Dedifferentiated amniotic fluid mesenchymal stem cell (primary cell): ENCODE data around the gene FREM1.

Experiments used
- DNase-seq: peaks from one replicate; pipeline ENCODE4 v3.0.0-alpha.2; 2016; ENCODE audit errors: extremely low spot score

Gene FREM1

DNA sequence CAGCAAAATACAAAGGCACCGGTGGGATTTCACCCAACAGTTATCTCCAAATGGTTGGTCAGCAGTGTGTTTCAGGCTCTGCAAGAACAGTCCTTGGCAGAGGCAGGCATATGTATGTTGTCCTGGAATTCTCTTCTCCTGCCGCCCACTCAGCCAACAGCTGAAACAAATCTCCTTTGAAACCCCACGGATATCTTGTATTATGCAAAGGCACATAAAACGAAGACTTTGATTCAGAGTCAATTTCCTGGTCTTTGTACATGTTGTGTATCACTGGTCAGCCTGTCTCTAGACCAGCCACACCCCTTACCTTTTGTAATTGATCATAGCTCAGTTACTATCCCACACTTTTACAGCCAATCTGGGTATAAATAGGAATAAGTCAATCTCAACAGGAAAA lies 29.2 kb downstream of the FREM1 start:
- DNase-seq, result no peak

DNA sequence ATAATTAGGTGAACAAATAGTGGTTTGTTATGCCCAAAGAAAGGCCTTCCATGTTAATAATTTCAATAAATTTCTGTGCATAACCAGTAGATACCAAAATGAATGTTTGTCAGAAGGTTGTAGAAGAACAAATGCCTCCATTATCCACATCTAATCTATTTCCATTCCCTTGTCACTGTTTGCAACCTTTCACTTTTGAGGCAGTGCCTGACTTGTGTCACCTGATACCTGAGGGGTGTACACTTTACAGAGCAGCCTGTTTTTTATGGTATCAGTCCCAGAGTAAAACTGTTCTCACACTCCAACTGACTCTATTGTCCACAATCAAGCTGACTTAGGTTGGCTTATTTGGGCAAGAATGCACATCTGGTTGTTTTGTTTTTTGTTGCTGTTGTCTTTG lies 40.1 kb downstream of the FREM1 start:
- DNase-seq, result no peak

DNA sequence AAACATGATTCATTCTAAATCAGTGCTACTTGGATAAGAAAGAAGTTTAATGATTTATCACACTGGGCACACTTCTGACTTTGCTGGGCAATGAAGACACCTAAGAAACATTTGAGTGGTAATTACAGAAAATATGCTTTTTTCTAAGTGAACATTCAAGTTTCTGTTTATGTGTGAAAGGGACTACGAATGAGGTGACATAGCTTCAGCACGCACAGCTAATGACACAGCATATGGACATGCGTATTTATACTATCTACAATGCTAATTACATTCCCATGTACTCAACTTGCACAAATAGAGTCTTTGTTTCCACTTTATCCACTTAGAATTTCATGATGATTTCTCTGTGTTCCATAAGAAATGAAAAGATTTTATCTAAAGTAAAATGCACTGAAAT lies 40.6 kb downstream of the FREM1 start:
- no peak for DNase-seq

DNA sequence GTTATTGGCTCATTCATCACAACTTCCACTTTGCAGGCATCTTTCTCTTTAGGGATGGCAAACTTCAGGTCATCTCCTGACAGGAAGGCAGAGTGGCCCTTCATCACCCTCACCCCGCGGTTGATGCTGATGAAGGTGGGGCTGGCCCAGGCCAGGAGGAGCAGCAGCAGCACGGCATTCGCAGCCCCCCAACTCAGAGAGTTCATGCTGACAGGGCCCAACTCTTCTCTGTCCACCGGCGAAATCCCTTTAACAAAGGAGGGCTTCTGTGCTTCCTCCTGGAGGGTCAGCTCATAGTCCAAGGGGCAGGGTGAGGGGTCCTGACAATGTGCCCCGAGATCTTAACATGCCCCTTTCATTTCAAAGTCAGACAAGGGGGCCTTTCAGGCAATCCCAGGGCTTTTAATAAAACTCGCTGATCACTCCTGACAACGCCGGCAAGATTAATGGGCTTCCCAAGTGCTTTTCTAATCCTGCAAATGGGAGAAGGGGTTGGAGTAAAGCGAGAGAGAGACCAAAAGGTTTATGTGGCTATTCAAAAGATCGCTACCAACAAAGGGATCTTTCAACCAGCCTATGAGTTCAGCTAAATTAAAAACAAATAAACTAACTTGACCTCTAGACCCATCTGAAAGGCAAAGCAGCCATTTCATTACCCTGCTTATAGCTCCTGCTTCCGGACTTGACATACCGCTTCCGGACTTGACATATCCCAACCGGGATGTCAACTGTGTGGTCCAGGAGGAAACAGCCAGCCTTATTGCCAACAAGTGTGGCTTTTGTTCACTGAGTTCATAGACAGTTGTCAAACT lies 41.2 kb downstream of the FREM1 start:
- DNase-seq, result no peak

DNA sequence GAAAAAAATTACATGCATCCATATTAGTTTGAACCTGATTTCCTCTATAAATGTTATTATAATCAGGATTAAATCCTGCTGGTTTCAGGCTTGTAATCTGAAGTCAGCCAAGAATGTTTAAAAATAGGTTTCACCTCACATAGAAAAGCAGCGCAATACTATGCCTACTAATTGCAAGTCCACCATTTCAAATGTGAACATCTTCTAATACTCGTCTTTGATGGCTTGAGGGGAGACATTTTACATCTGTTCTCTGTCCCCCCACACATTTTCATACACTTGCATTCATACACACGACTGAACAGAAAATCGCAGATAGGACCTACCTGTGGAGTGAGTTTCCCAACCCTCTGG lies 41.8 kb downstream of the FREM1 start:
- DNase-seq, result no peak

DNA sequence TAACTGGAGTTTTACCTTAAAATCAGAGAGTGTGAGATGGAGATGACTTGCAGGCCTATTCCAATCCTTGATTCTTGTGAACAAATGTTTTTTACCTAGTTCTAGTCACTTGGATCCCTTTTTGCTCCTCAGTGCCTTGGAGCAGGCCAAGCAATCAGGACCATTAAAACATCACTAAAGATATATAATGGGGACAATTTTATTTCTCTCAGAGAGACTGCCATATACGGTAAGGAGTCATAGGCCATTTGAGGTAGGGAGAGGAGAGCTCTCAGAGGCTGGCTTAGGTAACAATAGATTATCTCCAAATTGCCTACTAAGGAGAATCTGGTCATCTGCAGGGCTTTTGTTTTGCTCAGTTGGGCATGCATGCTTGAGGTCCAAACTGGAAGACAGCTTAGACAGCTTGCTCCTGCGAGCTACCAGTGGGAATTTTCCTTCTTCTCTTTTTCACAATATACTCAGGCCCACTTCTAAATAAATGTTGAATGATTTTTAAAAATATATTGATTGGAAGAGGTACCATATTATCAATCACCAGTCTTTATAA lies 44.0 kb downstream of the FREM1 start:
- no peak for DNase-seq

DNA sequence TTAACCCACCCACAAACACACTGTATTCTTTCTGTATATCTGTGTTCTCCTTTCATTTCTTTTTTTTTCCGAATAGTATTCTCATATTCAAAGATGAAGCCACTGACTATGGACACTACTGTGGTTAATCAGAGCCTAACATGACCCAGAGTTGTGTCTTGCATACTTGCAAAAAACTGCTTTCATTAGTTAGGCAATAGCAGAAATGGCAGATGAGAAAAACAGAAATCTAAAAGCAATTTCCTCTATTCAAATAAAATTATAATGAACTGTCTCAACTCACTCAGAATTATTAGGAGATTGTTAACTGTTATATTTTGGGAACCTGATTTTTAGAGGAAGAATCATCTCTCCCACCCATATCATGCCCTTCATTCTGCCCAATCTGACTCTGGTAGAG lies 45.9 kb downstream of the FREM1 start:
- DNase-seq, result no peak

DNA sequence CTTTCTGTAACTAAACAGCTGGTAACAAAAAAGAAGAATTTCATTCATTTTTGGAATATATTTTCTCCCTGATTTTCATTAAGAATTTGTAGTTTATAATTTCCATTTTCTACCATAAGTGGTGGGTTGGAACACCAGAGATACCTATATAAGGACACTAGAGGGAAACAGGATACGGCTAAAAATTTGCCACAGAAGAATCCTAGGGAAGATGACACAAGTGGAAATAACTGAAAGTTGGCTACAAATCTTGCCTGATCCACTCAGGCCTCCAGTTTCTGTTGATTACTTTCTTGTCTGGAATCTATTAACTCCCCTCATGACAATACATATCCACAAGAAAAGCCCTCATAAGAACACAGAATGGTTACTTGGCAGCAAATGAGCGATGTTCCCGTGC lies 46.8 kb downstream of the FREM1 start:
- no peak for DNase-seq

DNA sequence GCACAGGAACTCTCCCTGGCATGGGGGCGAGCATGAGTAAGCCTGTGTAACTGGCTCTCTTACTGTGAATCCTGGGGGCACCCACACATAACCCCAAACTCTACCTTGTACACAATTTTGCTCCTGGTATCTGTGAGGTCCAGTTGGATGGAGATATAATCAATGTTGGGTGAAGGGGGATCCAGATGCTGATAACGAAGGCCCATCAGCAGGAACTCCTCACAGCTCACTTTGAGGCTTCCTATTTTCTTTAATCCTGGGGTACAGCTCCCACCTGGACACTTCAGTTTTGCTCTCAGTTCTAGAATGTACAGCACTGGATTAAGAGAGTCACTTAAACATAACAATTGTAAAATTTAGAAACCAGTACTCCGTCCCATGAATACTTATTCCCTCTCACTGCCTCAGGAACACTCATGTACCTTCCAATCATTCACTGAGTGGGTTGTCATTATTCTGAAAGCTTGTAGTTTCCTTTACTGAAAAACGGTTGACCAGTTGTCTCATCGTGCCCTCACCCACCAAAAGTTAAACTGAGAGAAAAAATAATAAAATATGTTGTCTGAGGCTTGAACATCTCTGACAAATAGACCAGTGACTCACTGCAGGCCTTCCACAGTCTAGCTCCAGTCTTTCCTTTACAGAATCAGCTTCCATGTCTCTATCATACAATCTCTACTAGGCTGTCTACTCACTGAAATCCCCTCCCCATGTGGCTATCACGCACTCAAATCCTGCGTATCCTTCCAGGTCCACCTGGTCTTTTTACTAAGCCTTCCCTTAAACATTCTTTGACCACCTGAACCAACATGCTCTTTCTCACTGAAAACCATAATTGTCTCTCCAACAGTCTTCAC lies 52.6 kb downstream of the FREM1 start:
- no peak for DNase-seq

DNA sequence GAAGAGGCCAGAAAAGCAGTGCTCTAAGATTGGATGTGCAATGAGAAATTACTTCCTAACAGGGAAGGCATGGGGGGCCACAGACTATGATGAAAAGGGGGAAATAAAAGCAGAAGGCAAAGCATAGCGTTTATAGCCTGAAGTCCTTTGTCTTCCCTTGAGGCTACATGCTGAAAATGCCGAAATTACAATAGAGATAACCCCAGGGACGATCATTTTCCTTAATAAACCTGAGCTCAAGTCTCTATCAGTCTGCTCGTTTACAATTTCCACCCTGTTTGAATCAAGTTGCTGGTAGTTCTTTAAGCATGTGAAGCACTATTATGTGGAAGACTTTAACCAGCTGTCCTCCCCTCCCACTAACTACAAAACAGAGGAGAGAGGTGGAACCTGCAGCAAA lies 60.4 kb downstream of the FREM1 start:
- DNase-seq, result no peak

DNA sequence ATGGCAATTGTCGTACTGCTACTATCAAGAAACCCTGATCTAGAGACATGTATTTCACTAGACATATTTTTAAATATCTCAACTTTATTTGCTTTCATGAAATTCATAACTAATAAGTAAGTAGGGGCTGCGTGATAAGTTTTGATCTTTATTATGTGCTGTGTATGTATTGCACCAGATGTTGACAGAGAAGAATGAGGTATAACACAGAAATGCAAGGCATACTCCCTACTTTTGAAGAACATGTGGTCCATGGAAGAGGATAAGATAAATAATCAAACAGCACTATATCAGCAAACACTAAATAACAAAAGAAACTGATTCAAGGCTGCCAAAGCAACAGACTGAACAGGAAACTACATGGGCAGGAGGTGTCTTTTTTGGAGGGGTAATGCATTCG lies 60.9 kb downstream of the FREM1 start:
- no peak for DNase-seq

DNA sequence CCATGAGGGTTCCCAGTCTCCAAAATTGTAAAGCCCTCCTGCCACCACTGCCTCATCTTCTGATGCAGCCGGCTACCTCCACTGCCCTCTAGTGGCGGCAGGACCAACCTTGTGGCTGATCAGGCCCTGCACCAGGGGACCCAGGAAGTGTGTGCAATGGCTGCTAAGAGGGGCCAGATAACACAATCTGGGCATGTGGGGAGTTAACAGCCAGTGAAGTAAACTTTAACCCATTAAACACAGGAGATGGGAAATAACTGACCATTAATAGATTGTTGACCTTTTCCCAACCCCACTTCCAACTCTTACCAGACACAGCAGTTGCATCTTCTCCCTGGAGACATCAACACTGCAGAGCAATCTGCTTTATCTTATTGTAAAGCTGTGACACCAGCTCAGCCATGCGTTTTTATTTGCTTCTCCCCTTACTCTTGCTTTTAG lies 63.3 kb downstream of the FREM1 start:
- no peak for DNase-seq

DNA sequence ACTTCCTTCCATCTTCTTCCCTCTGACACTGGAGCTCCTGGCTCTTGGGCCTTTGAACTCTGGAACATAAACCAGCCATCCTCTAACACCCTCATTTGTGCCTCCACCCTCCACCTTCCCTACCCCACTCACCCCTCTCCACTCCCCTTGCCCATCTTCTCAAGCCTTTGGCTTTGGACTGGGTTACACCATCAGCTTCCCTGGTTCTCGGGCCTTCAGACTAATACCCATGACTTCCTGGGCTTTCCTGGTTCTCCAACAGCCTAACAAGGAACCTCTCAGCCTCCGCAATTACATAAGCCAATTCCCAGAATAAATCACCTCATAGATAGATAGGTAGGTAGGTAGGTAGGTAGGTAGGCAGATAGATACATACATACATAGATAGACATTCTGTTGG lies 67.1 kb downstream of the FREM1 start:
- DNase-seq, result no peak

DNA sequence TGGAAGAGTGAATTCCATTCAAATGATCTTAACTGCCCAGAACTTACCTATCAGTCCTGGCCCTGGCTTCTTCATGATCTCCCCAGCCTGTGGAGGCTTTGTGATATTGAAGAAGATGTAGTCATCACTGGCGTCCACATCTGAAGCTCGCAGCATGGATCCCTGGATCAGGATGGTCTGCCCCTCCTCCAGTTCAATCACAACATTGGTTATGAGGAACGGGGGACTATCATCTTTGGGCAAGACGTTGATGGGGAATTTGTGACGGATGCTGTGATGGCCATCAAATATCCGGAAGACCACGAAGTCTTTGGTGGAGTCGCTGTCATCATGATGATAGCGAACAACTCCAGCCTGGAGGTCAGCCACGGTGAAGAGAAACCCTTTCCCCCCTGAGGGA lies 68.0 kb downstream of the FREM1 start:
- DNase-seq, result no peak

DNA sequence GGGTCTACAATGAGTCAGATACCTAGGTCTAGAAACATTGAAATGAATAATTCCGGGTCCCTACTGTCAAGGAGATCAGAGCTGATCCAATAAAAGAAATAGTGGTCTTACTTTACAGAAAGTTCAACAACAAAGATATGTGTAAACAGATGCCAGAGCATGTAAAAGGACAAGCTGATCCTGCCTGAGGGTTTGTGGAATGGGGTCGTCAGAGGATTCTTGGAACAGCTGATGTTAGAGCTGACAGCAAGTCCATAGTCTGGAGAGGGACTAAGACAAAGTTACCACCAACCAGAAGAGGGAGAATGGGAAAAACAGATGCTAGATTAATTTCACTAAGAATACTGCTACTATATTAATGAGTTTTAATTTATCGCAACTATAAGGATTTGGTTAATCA lies 71.5 kb downstream of the FREM1 start:
- no peak for DNase-seq

DNA sequence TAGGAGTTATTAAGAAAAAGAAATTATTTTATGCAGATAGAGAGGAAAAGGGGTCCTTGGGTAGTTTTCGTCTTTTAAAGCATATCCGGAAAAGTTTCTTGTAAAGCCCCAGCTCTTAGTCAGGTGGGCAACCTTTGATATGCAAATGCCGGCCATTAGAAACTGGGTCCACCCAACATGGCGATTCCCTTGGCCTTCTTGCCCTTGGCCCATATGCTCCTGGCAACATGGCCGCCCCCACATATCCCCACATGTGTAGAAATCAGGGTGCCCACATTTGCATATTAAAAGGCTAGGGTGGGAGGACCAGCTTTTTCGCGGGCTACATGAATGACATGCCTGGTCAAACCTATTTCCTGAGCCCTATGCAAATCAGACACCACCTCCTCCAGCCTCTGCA lies 73.3 kb downstream of the FREM1 start:
- no peak for DNase-seq

DNA sequence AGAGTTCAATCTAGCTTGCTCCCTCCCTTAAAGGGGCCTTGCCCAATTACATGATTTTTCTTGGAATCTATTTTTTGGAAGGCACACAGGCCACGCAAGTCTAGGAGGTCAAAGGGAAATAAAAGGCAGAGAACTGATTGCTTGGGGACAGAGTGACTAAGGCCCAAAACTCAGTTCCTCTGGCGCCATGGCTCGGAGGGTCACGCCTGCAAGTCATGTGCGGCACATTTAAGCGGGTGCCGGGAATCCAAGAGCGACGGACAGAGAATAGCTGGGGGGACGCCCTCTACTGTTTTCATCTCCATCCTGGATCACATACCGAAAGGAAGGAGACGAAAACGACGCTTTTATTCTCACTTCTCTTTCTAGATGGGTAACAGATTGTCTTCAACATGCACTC lies 78.6 kb downstream of the FREM1 start:
- DNase-seq, result no peak

DNA sequence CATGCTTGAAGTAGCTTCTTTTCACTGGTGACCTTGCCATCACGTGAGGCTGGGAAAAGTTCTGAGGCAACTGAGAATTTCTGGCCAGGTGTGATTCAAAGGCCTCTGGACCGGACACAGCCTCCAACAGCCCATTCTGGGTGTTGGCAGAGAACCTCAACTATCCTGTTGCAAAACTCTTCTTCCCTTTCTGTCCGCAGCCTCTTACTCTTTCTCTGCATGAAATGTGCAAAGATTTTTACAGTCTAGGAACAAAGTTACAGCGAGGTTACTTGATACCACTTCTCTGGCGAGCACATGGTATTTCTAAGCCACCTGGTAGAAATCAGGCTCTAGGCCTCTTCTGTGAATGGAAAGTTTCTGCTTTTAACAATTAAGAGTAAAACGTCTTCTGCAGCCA lies 79.2 kb downstream of the FREM1 start:
- DNase-seq, result no peak

DNA sequence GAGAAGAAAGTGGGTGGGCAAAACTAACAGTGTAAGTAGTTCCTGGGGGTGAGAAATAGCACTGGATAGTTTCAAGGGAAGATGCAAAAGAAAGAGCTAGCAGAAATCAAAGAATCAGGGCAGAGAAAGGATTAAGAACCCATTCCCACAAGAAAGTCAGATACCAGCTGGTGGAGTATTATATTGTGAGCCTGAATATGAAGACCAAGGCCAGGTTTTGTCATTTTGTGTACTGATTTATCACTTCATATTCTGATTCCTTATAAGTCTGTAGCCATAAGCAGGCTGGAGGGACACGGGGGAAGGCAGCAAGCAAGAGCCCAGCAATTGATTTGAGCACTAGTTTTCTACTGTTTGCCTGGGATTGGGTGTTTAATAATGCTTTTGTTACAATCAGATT lies 80.2 kb downstream of the FREM1 start:
- no peak for DNase-seq

DNA sequence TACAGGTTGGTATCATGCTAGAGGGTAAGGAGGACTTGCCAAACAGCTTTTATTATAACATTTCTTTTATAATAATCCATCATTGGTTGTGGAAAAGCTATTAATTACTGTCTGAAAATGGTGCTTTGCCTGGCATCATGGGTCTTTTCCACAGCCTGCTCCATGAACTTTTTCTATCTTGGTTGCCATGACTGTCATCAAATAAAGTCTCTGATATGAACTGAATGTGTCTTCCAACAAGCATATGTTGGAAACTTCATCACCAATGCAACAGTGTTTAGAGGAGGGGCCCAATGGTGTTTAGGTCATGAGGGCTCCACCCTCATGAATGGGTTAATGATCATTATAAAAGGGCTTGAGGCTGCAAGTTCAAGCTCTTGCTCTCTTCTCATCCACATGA lies 81.0 kb downstream of the FREM1 start:
- no peak for DNase-seq

DNA sequence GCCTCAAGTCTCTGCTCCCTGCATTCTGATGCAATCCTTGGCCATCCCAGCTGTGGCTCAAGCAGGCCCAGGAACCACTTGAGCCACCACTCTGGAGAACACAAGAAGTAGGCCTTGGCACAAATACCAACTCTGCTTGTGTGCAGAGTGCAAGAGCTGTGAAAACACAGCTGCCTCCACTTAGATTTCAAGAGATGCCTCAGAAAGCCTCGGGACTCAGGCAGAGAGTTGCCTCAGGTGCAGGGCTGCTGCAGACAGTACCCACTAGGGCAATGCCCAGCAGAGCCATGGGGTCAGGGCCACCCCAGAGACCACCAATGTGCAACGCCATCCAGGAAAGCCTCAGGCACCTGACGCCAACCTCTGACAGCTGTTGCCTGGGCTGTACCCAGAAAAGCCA lies 82.4 kb downstream of the FREM1 start:
- no peak for DNase-seq

DNA sequence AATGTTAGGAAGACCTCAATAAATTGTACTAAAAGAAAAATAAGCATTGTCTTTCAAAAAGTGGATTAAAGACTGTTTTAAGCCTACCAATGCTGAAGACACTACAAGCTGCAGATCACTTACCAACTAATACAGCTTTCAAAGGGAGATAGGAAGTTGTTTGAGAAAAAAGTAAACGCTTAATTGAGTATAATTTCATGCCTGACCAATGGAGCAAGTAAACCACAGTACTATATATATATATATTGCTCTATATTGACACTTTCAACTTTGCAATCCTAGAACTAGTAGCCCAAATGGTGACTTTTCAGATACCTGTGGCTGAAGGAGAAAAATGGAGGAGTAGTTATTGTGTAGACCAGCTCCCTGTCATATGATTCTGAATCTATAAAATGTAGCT lies 85.7 kb downstream of the FREM1 start:
- DNase-seq, result no peak

DNA sequence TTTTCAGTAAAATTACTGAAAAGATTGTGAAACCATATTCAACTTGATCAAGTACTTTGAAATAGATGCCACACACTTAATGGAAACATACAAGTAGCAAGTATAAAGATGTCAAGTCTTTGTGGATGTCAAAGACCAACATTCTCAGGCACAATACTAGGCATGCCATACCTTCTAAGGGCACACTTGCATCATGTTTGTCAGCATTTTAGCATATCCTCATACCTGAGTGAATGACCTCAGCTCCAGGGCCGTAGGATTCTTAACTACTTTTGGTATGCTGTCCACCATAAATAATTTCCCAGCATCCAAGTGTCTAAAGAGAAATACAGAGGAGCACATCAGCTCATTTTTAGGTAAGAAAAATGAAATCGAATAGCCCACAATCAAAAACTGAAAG lies 86.4 kb downstream of the FREM1 start:
- DNase-seq, result no peak
